OCI-LY1 (cell line): ENCODE measurements around the gene C1QTNF6.

Experiments
- H2AFZ ChIP-seq: fragments of 200-600 bp; sonication (generic), shearing (Covaris generic); 2 replicates; pipeline ENCODE4 v1.6.0; 2014; ENCODE audit warnings: antibody characterized with exemption, mild to moderate bottlenecking, low read length
- H3F3A ChIP-seq: fragments of 200-600 bp; sonication (generic), shearing (Covaris generic); 2 replicates; pipeline ENCODE4 v1.6.0; 2014; ENCODE audit warnings: mild to moderate bottlenecking, antibody characterized with exemption, low read length, moderate library complexity; ENCODE audit not compliant: insufficient read depth
- H3K27ac ChIP-seq: fragments of 200-600 bp; sonication (generic); 2 replicates; pipeline ENCODE4 v1.5.1; 2014; ENCODE audit warnings: low read length, mixed run types, mild to moderate bottlenecking, low read depth; ENCODE audit not compliant: poor library complexity, severe bottlenecking
- H3K27me3 ChIP-seq: fragments of 200-600 bp; sonication (generic); 2 replicates; pipeline ENCODE4 v1.6.0; 2014; ENCODE audit warnings: antibody characterized with exemption, mild to moderate bottlenecking, low read length, moderate library complexity; ENCODE audit not compliant: insufficient read depth
- H3K36me3 ChIP-seq: fragments of 200-600 bp; sonication (generic); 2 replicates; pipeline ENCODE4 v1.6.1; 2014; ENCODE audit warnings: mild to moderate bottlenecking, antibody characterized with exemption, low read length, moderate library complexity, mixed read lengths; ENCODE audit not compliant: insufficient read depth
- H3K4me1 ChIP-seq: fragments of 200-600 bp; sonication (generic); 2 replicates; pipeline ENCODE4 v1.5.1; 2014; ENCODE audit warnings: mild to moderate bottlenecking, low read length, moderate library complexity; ENCODE audit not compliant: insufficient read depth, severe bottlenecking
- H3K4me2 ChIP-seq: fragments of 200-600 bp; sonication (generic), shearing (Covaris generic); 2 replicates; pipeline ENCODE4 v1.6.1; 2014; ENCODE audit warnings: low read length
- H3K4me3 ChIP-seq: fragments of 200-600 bp; sonication (generic); 2 replicates; pipeline ENCODE4 v1.5.1; 2014; ENCODE audit warnings: low read length, low read depth, mild to moderate bottlenecking, mixed read lengths; ENCODE audit not compliant: poor library complexity, severe bottlenecking
- H3K79me2 ChIP-seq: fragments of 200-600 bp; shearing (Covaris generic); 2 replicates; pipeline ENCODE4 v1.6.1; 2016; ENCODE audit warnings: mixed run types, low read length, mixed read lengths; ENCODE audit not compliant: insufficient read depth
- H3K9ac ChIP-seq: fragments of 200-600 bp; sonication (generic), shearing (Covaris generic); 2 replicates; pipeline ENCODE4 v1.6.1; 2014; ENCODE audit warnings: mild to moderate bottlenecking, low read length, mixed read lengths
- H3K9me2 ChIP-seq: fragments of 200-600 bp; sonication (generic), shearing (Covaris generic); 2 replicates; pipeline ENCODE4 v1.6.1; 2014; ENCODE audit warnings: low read depth, mild to moderate bottlenecking, low read length, mixed read lengths
- H3K9me3 ChIP-seq: fragments of 200-600 bp; shearing (Covaris generic); 2 replicates; pipeline ENCODE4 v1.6.1; 2014; ENCODE audit warnings: low read length, mixed read lengths
- H4K20me1 ChIP-seq: fragments of 200-600 bp; sonication (generic), shearing (Covaris generic); 2 replicates; pipeline ENCODE4 v1.6.0; 2016; ENCODE audit warnings: mild to moderate bottlenecking, low read length; ENCODE audit not compliant: insufficient read depth
- EZH2 ChIP-seq: fragments of 200-600 bp; sonication (generic), shearing (Covaris generic); IDR thresholded peaks from 2 replicates; pipeline ENCODE4 v1.8.0; 2017; ENCODE audit warnings: borderline replicate concordance, mixed run types, mild to moderate bottlenecking, antibody characterized with exemption, low read length, moderate library complexity, mixed read lengths
- TF ChIP-seq, protein P1 (sequence below): fragments of 200-600 bp; sonication (generic), shearing (Covaris generic); IDR thresholded peaks from 2 replicates; pipeline ENCODE4 v1.5.1; 2017; ENCODE audit warnings: mild to moderate bottlenecking, antibody characterized with exemption, low read length, moderate library complexity, mixed read lengths

C1QTNF6 gene

DNA sequence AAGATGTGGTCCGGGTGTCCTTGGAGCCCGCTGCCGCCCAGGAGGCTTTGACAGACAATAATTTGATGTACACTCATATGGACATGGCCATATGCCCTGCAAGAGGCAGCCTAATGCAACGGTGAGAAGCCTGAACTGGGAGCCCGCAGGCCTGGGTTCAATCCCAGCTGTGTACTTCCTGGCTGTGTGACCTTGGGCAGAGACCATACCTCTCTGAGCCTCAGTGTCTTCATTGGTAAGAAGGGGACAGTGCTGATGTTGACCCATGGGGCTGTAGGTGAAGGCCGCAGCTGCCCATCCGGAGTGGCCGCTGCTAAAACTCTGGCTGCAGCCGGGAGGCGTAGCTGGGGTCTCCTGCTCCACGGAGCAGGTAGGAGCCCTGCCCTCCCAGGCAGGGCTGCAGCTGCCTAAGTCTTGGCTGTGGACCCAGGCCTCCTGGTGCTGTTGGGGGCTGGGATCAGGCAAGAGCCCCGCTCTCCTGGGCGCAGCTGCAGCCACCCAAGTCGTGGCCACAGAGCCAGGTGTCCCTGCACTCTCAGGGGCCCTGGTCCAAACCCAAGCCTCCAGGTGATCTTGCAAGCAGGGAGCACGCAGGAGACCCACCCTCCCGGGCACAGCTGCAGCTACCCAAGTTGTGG lies 47.2 kb downstream of the C1QTNF6 start:
- H3K9ac ChIP-seq, result no peak overlapping the region
- H4K20me1 ChIP-seq, result no peaks in the 10 kb centered on the region
- peaks cover 10% of the 10 kb centered on the region; the same call in 1 of the 2 replicates for H3K27me3 ChIP-seq
- no peaks in the 10 kb centered on the region for H3K4me1 ChIP-seq
- H3K27ac ChIP-seq, result no peak overlapping the region
- no peak overlapping the region for H3K4me3 ChIP-seq
- no peak overlapping the region for H2AFZ ChIP-seq
- H3K79me2 ChIP-seq, result no peaks in the 10 kb centered on the region
- H3K9me3 ChIP-seq, result no peaks in the 10 kb centered on the region
- H3K4me2 ChIP-seq, result no peak overlapping the region
- no peaks in the 10 kb centered on the region for H3K9me2 ChIP-seq
- TF ChIP-seq, protein P1, sequence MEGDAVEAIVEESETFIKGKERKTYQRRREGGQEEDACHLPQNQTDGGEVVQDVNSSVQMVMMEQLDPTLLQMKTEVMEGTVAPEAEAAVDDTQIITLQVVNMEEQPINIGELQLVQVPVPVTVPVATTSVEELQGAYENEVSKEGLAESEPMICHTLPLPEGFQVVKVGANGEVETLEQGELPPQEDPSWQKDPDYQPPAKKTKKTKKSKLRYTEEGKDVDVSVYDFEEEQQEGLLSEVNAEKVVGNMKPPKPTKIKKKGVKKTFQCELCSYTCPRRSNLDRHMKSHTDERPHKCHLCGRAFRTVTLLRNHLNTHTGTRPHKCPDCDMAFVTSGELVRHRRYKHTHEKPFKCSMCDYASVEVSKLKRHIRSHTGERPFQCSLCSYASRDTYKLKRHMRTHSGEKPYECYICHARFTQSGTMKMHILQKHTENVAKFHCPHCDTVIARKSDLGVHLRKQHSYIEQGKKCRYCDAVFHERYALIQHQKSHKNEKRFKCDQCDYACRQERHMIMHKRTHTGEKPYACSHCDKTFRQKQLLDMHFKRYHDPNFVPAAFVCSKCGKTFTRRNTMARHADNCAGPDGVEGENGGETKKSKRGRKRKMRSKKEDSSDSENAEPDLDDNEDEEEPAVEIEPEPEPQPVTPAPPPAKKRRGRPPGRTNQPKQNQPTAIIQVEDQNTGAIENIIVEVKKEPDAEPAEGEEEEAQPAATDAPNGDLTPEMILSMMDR, result no peak
- TF ChIP-seq EZH2, result no peak
- no peaks in the 10 kb centered on the region for H3F3A ChIP-seq
- H3K36me3 ChIP-seq, result no peaks in the 10 kb centered on the region

DNA sequence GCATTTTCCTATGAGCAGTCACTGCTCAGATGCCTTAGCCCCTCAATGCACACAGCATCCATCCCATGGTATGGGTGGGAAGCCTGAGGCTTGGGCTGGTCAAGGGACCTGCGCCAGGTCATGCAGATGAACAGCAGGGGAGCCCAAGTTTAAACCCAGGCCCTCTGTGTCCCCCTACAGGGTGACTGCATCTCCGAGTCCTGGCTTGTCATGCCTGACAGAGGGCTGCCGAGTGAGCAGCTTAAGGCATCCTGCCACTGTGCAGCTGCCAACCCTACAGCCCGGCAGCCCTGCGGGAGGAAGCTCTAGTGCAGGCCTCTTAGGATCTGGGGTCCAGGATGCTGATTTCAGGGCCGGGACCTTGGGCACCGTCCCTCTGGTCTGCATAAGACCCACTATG lies 48.3 kb downstream of the C1QTNF6 start:
- H2AFZ ChIP-seq, result no peak overlapping the region
- no peaks in the 10 kb centered on the region for H3K36me3 ChIP-seq
- no peaks in the 10 kb centered on the region for H4K20me1 ChIP-seq
- peaks cover 10% of the 10 kb centered on the region; the same call in 1 of the 2 replicates for H3K27me3 ChIP-seq
- no peaks in the 10 kb centered on the region for H3K79me2 ChIP-seq
- H3K9me3 ChIP-seq, result no peaks in the 10 kb centered on the region
- H3F3A ChIP-seq, result no peaks in the 10 kb centered on the region
- H3K4me1 ChIP-seq, result no peaks in the 10 kb centered on the region
- TF ChIP-seq, protein P1, result no peak
- TF ChIP-seq EZH2, result no peak
- no peaks in the 10 kb centered on the region for H3K9me2 ChIP-seq
- H3K9ac ChIP-seq, result no peak overlapping the region
- H3K4me3 ChIP-seq, result no peak overlapping the region
- no peak overlapping the region for H3K4me2 ChIP-seq
- no peak overlapping the region for H3K27ac ChIP-seq

DNA sequence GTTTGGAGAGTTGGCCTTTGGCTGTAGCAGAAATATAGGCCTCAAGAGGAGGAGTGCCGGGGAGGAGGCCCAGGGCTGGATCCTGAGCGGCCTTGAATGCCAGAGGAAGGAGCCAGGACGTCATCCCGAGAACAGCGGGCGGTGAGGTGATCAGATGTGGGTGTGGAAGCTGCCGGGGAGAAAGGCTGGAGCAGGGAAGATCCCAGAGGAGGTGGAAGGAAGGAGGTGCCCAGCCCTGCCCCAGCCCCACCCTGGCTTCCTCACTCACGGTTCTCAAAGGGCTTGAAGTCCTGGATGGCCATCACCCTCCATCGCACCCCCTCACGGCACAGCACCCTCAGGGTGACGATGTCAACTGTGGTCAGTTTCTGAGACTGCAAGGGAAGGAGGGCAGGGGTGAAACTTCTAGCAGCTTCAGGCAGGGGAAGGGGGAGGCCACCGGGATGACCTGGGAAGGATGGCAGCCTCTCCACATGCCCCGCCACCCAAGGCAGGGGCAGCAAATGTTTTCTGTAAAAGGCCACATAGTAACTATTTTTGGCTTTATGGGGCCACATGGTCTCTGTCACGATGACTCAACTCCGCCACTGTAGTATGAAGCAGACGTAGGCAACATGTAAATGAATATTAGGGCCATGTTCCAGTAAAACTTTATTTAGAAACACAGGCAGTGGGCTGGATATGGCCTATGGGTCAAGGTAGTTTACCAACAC lies 49.0 kb downstream of the C1QTNF6 start:
- Histone ChIP-seq H3K9me3 (no peaks in the 10 kb centered on the region), H3K4me3 (no peak overlapping the region), H3K27me3 (peaks cover 10% of the 10 kb centered on the region; the same call in 1 of the 2 replicates), H3K4me1 (no peaks in the 10 kb centered on the region), H4K20me1 (no peaks in the 10 kb centered on the region), H3K9me2 (no peaks in the 10 kb centered on the region), H2AFZ (no peak overlapping the region), H3K36me3 (no peaks in the 10 kb centered on the region), H3K79me2 (no peaks in the 10 kb centered on the region), H3K27ac (no peak overlapping the region), H3K9ac (no peak overlapping the region), H3K4me2 (no peak overlapping the region), H3F3A (no peaks in the 10 kb centered on the region)
- no peak for TF ChIP-seq EZH2
- TF ChIP-seq, protein P1, result no peak
